NCI-H526 treated with DMSO at 0.1 percent for 48 hours (cell line): ENCODE measurements around the gene RAB3A.
"Not testable (repeated sequence)": the region's sequence is repeated elsewhere in the genome, so short reads cannot be mapped to it uniquely, and the experiment has no call there.

ENCODE experiments used
- DNase-seq: peaks from one replicate; lab custom pipeline; 2025; lab: John Stamatoyannopoulos, UW

The RAB3A gene

DNA sequence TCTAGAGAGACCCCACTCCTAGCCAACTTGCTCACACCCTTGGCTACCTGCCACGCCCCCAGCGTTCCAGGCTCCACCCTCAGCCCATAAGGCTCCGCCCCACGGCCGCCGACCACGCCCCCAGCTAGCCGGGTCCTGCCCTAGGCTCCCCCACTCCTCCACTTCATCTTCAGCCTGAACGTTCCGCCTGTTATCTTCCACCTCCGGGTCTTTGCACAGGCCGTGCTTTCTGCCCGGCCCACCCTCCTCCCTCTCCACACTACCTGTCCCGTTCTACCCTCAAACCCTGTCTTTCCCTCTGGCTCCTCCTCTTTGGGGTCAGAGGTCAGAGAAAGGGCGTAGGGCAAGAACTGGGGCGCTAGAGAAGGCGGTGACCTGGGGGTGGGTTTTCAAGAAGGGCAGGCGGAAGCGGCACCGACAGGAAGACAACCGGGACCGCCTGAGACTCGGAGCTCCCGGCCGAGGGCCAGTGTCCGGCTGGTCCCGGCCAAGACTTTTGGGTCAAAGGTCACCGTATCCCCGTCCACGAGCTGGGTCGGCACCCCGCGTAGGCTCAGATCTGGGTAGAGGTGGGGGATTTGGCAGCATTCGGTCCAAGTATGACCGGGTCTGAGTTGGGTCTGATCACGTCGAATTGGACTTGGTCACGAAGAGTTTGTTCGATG, 20.1 kb upstream of the RAB3A start:
- DNase-seq: no peak

DNA sequence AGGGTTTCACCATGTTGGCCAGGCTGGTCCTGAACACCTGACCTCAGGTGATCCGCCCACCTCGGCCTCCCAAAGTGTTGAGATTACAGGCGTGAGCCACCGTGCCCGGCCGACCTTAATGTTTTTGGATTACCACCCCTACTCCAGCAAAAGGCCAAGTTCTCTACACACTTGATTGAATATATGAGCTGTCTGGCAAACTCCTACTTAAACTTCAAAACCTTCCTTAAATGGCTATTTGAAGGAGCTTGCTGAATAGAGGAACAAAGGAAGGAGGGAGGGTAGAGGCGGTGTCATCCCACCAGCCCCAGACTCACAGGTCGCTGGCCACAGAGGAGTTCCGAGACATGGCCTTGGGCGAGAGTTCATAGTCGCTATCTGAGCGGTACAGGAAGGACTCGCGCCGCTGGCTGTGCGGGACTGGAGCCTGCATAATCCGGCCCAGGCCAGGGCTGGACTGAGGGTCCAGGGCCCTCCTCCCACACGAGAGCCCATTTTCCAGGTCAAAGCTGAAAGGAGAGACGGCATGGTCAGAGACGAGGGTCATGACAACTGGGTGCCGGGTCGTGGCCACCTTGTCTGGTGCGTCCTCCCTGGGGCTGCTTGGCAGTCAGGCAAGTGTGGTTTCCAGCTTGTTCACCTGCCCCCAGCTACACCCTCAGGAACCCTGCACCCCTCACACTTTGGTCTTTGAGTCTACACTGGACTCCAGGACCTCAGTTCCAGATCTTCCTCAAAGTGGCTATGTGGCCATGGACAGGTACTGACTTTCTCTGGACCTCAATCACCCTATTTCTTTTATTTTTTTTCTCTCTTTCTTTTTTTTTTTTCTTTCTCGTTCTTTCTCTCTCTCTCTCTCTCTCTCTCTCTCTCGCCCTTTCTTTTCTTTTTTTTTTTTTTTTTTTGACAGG, 18.2 kb upstream of the RAB3A start:
- no peak for DNase-seq

DNA sequence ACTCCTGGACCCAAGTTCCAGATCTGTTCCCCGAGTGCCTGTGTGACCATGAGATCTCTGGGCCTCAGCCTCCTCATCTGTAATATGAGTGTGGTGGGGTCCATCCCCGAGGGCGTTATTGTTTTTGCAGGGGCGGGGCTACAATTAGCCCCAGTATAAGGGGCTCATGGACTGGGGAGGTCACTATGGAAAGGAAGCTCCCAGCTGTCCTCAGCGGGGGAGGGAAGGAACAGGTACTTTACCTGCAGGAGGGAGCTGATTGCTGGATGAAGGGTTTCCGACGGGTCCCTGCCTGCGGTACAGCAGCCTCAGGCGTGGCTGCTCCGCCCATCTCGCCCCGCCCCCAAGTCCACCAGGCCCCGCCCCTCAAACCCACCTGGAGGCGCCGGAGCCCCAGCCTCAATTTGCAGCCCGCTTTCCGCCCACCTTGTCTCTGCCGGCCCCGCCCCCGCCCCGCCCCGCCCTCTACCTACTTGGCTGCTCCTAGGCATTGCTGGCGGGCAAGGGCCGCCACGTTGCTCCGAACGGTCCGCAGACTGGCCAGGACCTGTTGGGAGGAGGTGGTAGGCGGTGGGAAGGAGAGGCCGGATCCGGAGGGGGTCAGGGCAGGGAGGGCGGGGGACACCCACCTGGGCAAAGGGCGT, 16.9 kb upstream of the RAB3A start:
- no peak for DNase-seq

DNA sequence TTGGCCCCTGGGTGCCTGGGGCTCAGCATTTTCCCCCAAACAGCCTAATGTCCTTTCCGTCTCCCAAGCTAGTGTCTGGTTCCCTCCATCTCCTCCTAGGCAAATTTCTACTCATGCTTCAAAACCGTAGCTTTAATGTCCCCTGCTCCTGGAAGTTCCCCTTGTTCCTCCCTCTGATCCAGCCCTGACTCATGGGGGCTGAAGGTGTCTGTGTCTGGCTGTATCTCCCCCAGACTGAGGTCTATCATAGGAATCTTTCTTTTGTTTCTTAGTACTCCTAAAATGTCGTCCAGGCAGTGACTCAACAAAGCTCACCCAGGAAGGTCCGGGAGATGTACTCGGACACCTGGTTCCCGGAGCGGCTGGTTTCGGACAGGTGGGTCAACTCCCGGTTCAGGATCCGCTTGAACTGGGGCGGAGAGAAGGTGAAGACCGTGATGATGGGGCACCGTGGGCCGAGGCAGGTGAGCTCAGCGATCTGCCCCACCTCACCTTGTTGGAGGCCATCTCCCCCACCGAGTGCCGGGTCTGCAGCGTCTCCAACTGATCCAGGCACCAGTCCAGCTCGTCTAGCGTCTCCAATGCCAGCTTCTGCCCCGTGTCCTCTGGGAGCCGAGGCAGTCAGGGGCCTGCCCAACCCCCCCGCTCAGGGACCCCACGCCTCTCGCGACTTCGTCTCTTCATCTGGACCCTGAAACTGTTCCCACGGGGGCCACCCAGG, 16.2 kb upstream of the RAB3A start:
- no peak for DNase-seq

DNA sequence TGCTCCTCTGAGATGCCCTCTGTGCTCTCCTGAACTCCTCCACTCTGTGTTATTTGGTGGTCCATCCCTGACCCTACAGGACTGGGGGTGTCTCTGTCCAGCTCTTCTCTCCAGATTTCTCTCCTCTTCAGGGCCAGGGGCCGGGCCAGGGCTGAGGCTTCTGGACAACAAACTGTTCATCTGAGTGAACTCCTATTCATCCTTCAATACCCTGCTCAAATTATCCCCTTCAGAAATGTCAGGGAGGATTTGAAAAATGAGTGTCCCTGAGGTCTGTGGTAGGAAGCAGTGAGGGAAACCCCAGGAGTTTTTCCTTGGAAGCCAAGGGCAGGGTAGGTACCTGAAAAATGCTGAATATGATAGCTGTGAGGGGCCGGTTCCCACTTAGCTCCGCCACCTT, 14.8 kb upstream of the RAB3A start:
- DNase-seq: no peak

DNA sequence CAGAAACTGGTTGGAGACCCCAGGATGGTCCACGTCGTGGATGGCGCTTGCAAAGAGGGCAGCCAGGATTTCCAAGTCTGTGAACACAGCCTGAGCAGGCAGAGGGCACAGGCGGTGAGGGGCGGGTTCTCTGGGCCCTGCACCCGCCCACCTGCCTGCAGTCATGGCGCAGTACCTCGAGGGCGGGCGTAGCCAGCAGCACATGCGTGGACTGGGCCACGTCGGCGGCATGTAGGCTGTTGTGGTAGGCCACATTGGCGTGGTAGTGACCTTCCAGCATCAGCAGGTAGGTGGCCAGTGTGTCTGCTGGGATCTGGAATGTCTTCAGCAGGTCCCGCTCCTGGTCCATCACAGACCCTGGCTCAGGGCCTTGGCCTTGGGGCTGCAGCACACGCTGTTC, 14.3 kb upstream of the RAB3A start:
- DNase-seq: no peak

DNA sequence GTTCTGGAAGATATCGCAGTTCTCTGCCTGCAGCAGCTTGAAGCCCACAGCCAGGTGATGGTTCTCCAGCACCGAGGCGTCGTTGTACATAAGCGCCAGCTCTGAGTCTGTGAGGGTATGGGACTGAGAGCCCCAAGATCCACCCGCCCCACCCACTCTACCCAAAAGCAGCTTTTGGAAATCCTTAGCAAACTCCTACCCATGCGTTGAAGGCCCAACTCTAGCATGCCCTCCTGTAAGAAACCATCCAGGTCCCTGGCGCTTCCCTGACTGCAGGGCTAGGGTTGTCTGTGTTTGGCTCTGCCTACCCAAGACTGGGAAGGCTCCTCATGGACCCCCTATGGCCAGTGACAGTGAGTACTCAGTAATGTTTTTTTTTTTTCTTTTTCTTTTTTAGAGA, 12.9 kb upstream of the RAB3A start:
- DNase-seq: no peak

DNA sequence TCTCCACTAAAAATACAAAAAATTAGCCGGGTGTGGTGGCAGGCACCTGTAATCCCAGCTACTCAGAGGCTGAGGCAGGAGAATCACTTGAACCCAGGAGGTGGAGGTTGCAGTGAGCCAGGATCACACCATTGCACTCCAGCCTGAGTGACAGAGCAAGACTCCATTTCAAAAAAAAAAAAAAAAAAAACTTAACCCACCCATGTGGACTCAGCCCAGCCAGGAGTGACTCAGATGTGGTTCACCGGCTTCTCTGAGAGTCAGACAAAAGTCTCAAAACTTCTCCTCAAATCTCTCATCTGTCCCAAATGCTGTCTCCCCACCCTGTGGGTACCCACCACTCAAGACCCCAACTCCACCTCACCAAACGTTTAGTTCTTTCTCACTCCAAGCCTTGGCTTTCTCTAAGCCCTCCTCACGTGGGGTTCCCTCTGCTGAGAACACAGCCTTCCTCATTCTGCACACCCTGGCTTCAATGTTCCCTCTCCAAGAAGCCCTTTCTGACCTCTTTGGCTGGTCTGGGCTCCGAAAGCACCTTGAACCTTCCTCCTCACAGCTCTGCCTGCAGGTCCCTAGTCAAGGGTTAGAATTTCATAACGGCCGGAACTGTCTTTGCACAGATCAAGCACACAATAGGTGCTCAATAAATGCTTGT, 11.1 kb upstream of the RAB3A start:
- no peak for DNase-seq

DNA sequence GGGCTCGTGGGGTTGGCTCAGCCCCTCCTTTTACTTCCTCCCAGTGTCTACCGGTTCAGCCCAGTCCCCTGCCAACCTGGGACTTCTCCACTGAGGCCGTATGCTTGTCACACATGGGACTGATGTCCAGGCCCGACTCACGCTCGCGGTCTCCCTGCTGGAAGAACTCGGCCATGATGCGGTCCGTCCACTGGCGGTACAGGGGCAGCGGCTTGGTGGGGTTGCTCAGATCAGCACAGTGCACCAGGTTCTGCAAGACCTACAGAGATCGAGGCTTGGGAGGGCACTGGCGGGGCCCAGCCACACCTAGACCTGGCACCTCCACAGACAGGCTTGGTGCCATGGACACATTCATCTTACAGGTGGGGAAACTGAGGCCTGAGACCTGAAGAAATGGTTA, 7.8 kb upstream of the RAB3A start:
- DNase-seq: no peak

DNA sequence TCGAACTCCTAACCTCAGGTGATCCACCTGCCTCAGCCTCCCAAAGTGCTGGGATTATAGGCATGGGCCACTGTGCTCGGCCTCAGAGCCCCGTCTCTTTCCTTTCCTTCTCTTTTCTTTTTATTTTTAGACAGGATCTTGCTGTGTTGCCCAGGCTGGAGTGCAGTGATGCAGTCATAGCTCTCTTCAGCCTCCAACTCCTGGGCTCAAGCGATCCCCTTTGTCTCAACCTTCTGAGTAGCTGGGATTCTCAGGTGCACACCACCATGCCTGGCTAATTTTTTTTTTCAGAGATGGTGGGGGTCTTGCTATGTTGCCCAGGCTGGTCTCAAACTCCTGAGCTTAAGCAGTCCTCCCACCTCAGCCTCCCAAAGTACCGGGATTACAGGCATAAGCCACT, 6.1 kb upstream of the RAB3A start:
- DNase-seq: not testable (repeated sequence)

DNA sequence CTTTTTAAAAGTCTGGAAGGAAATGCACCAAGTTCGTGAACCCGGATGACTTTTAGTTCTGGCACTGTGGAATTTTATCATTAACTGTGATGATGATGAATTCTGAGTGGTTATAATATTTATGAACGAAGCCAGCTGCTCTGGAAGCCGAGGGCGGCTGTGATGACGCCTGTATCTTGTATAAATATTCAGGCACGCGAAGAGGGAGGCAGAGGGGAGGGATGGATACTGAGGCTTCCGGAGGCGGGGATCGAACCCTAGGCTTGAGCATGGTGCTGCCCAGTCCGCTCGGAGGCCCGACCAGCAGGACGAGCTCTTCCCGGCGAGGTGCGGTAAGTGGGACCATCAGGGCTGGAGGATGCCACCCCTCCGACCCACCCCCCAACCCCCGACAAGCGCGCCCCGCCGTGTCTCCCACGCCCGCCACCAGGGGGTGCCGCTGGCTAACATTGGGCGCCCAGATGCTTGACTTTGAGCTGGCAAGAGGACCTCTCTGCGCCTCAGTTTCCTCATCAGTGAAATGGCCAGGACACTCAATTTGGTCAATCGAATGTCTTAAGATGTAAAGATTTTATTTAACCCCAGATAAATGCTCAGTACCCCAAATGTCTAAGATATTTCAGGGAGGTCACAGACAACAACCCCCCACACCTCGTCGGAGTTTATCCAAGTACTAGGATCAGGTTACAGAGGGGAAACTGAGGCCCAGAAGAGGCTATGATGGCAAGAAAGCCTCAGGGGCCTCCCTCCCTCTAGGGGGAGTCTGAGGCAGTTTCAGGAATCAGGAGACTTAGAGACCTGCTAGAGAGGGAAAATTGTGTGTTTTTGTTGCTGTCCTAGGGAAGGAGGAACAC, 4.5 kb upstream of the RAB3A start:
- DNase-seq: no peak

DNA sequence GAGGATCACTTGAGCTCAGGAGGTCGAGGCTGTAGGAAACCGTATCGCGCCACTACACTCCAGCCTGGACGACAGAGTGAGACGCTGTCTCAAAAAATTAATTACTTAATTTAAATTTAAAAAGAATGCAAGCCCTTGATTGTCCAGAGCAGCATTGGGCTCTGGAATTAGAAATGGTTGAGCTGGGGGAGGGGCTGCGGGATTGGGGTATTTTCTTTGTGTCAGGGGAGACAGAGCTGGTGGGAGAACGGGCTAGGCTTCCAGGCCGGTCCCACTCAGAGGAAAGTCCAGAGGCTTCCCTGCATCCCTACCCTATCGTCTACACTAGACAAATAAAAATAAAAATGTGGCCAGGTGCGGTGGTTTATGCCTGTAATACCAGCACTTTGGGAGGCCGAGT, 2.2 kb upstream of the RAB3A start:
- DNase-seq: no peak

DNA sequence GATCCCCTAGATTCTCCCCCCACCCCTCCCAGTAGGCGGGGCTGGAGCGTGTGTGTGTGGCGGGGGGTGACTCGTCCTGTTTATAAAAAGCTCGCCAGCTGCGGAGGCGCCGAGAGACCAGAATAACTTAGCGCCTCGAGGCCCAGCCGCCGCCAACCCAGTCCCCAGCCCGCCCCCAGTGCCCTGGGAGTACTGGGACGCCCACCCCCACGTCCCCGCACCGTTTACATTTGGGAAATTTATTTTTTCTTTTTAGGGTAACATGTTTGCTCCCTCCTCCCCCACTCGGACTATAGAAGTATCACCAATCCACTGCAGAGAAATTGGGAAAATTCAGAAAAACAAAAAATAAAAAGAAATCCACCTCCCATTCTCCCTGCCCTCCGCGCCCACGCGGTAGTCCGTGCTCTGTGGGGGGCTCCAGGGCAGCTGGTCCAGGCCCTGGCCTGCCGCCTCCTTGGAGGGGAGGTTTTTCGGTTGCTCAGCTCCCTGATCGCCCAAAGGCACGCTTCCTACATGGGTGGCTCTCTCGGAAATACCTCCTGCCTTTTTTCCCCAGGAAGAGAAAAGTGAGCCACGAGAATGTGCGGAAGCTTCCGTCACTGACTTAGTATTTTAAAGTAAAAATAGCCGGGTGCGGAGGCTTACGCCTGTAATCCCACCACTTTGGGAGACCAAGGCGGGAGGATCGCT, 1.5 kb upstream of the RAB3A start:
- DNase-seq: no peak

DNA sequence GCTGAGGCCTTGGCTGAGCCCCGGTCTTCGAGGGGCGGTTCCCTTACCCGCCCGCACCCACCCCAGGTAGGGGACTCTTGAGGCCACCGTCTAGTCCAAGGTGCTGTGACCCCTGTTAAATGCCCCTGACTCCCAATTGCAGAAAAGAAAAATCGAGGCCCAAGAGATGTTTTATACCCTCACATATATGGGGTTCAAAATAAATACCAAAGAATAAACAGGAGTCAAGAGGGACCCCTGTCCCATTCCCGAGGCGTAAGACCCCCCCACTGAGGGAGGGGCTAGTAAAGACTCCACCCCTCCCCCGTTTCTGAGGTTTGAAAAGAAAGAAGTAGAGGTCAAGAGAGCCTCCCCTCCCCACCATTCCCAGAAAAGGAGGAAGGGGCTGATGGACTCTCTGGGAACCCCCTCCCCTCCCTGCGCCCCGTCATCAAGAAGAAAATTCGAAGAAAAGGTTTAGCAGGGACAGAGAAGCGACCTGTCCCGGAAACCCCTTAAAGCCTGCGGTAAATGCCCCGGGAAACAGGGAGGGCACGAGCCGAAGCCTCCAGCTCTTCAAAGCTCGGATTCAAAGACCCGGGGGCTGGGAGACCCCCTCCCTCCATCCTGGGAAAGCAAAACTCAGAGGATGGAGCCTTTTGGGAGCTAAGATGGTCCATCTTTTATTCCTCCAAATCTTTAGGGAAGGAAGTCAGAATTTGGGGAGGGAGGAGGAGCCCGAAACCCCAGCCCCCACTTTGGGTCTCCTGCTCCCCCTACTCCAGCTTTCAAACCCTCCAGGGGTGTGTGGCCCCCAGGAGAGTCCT, 755 bp upstream of the RAB3A start:
- DNase-seq: peak; percentile 63

DNA sequence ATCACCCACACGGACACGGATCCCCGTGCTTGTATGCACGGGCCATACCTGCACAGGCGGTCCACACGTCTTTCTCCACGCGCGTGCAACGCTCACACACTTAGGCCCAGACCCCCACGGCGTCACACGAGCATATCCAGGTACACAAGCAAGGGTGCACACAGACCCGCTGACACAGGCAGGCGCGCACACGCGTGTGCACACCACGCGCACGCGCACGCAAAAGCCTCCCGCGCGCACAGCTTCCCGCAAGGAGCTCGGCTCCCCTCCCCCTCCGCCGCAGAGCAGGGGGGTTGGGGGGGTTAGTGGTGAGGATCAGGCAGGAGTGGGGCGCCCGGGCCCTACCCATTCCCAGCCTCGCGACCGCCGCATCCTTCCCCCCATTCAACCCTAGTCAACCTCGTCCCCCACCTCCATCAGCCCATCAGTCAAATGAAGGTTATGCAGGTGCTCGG, 407 bp downstream of the RAB3A start:
- DNase-seq: no peak

DNA sequence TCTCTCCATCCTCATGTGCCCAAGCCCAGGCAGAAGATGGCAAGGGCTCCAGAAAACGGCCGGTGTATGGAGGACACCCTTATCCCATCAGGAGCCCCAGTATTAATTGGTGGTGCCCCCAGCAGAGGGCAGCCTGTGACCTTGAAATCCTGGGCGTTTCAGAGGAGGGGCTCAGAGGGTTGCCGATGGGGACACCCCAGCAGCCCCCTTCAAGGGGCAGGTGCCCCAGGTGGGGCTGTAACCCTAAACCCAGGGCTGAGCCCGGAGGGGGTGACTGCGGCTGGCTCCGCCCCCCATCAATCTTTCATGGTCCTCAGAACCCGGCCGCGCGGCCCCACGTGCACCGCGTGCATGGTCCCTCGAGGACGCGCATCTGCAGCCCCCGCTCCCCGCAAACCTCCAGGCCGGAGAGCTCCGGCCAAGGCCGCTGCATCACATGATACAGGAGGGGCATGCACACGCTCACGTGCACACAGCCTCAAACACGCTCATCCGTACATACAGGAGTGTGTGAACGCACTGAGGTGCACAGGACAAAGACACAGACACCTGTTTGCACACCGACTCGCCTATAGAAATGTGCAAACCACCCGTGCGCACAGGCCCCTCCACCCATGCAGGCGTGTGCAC, 949 bp downstream of the RAB3A start:
- DNase-seq: no peak

DNA sequence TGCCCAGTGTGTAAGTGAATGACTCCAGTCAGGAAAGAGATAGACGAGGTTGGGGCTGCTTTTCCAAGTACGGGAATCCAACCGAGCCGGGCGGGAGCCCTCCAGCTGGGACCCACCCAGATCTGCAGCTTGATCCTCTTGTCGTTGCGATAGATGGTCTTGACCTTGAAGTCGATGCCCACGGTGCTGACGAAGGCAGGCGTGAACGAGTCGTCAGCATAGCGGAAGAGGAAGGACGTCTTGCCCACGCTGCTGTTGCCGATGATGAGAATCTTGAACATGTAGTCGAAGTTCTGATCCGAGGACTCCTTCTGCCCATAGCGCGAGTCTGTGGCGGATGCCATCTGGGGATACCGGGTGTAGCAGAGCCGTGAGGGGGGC, 1.5 kb downstream of the RAB3A start:
- DNase-seq: no peak

DNA sequence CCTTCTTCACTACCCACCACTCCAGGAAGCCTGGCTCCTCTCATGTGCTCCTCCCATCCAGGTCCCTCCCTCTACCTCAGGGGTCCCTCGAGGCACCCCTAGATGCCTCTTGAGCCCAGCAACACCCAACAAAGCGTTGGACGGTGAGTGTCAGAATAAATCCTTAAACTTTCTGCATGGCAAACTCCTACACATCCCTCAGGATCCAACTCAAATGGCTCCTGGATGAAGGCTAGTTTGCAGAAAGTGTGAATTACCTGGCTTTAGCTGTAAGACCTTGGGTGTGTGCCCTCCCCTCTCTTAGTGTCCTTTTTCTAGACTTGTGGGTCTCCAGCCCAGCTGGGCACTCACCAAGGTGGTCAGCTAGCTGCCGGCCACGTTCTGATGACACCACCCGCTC, 5.5 kb downstream of the RAB3A start:
- DNase-seq: no peak

DNA sequence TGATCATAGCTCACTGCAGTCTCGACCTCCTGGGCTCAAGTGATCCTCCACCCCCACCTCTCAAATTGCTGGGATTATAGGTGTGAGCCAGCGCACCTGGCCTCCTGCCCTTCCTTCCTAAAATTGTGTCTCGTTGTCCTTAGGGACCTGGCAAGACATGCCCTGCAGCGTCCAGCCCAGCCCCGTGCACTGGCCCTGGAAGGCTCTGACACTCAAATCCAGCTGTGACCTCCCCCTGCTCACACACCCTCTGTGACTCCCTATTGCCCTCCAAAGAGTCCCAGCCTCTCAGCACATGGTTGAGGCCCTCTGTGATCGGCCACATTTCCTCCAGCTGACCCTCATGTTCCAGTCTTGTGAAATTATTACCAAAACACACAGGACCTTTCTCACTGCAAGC, 5.9 kb downstream of the RAB3A start:
- no peak for DNase-seq
